Skeletal muscle tissue (tissue), 4 donors: ENCODE data around the gene RWDD1. TPM values are rescaled to one million over a fixed set of nuclear protein-coding genes. Genes with fewer than 3 reads are reported as not detected.

Source experiments
- H3K27ac ChIP-seq: one replicate; pipeline ENCODE4 v1.7.0; 2013; ENCODE audit warnings: mild to moderate bottlenecking, low read depth, low read length, inconsistent platforms
- H3K27me3 ChIP-seq, 3 donors: one replicate each; pipeline ENCODE4 v1.7.0; 2013; ENCODE audit warnings: low read length in 3 of 3; ENCODE audit not compliant: control insufficient read depth in 3 of 3, insufficient read depth in 3 of 3
- H3K36me3 ChIP-seq, 3 donors: one replicate each; pipeline ENCODE4 v1.7.0; 2013; ENCODE audit warnings: low read length in 3 of 3; ENCODE audit not compliant: control insufficient read depth in 3 of 3, insufficient read depth in 3 of 3
- H3K4me1 ChIP-seq, 3 donors: one replicate each; pipeline ENCODE4 v1.7.0; 2013; ENCODE audit warnings: low read length in 3 of 3, mild to moderate bottlenecking in 3 of 3; ENCODE audit not compliant: control insufficient read depth in 3 of 3, insufficient read depth in 3 of 3
- H3K4me3 ChIP-seq, 3 donors: one replicate each; pipeline ENCODE4 v1.7.0; 2013; ENCODE audit warnings: low read length in 3 of 3
- H3K9ac ChIP-seq, 3 donors: one replicate each; pipeline ENCODE4 v1.7.0; 2013; ENCODE audit warnings: low read length in 3 of 3, mild to moderate bottlenecking in 3 of 3, moderate library complexity in 2 of 3, low read depth in 1 of 3
- H3K9me3 ChIP-seq, 3 donors: one replicate each; pipeline ENCODE4 v1.7.0; 2013; ENCODE audit warnings: low read length in 3 of 3; ENCODE audit not compliant: control insufficient read depth in 3 of 3
- total RNA-seq: library from RNA; depleted of rRNA; stranded (reverse); fragments of >200 nt; gene quantifications from one replicate; pipeline ENCODE4 v1.2.3, GENCODE V29; 2014
- donor health status: Osteomylitis.

RWDD1 gene
- total RNA-seq, 1 donor from 2014 or later, result 8.9 TPM

- Histone ChIP-seq H3K27me3 (no peaks in the 10 kb centered on the region), H3K9ac (no peak overlapping the region), H3K27ac (no peak overlapping the region), H3K36me3 (no peaks in the 10 kb centered on the region), H3K4me1 (no peaks in the 10 kb centered on the region), H3K4me3 (no peak overlapping the region), H3K9me3 (no peaks in the 10 kb centered on the region)
Observed at GRCh38 chr6:116535109-116535508, 36.2 kb upstream of the RWDD1 start.

- Histone ChIP-seq H3K4me3 (no peak overlapping the region), H3K9me3 (no peaks in the 10 kb centered on the region), H3K9ac (no peak overlapping the region), H3K4me1 (no peaks in the 10 kb centered on the region), H3K36me3 (no peaks in the 10 kb centered on the region), H3K27me3 (no peaks in the 10 kb centered on the region), H3K27ac (no peak overlapping the region)
Observed at GRCh38 chr6:116536216-116536621, 35.1 kb upstream of the RWDD1 start.

DNA sequence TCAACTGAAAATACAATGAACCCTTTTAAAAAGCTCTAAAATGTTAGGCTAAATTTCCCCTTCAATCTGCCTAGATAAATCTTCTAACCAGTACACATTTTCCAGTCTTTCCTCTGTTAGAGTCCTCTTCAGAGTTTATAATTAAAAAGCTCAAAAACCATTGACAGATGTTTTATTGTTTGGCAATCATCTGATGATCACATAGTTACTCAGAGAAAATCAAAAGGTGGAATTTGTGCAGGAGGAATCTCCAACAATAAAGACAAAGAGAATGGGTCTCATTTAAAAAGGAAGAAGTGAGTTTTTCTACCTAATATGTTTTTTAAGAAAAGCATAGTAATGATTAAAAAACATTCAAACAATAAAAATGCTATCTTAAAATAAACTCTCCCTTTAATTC lies 28.9 kb upstream of the RWDD1 start:
- Histone ChIP-seq H3K27me3 (no peaks in the 10 kb centered on the region), H3K9me3 (no peaks in the 10 kb centered on the region), H3K4me1 (no peaks in the 10 kb centered on the region), H3K4me3 (no peak overlapping the region), H3K36me3 (no peaks in the 10 kb centered on the region), H3K27ac (no peak overlapping the region), H3K9ac (no peak overlapping the region)

- no peak overlapping the region for H3K9ac ChIP-seq
- no peaks in the 10 kb centered on the region for H3K4me1 ChIP-seq
- no peak overlapping the region for H3K27ac ChIP-seq
- no peaks in the 10 kb centered on the region for H3K36me3 ChIP-seq
- H3K9me3 ChIP-seq, result no peaks in the 10 kb centered on the region
- H3K4me3 ChIP-seq, result no peak overlapping the region
- no peaks in the 10 kb centered on the region for H3K27me3 ChIP-seq
Observed at GRCh38 chr6:116543149-116543548, 28.2 kb upstream of the RWDD1 start.

DNA sequence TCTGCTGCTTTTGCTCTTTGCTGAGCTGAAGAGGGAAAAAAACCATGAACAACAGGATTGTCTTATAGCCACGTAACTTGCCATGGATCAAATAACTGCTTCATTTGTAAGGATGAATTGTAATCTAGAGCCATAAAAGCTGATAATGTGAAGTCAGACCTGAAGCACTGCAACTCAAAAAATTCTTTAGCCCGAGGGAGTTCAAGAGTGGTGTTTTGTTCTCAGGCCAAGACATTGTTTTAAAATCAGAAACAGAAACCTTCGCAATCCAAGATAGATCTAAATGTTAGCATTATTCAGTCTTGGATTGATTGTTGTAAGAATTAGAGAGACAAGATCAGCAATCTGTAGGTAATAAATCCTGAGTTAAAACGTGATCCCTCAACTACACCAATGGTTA lies 25.7 kb upstream of the RWDD1 start, which contains the start of gene TRAPPC3L:
TSS of gene TRAPPC3L (minus strand) at position 34 of the 400 bp plus-strand sequence. CDS start 170 bp downstream, outside the sequence.
- no peaks in the 10 kb centered on the region for H3K4me1 ChIP-seq
- H3K4me3 ChIP-seq, result no peak within 1 kb of the TSS
- no peaks in the 10 kb centered on the region for H3K27me3 ChIP-seq
- H3K9me3 ChIP-seq, result no peaks in the 10 kb centered on the region
- H3K9ac ChIP-seq, result no peak within 1 kb of the TSS
- H3K27ac ChIP-seq, result no peak within 1 kb of the TSS
- no peaks in the 10 kb centered on the region for H3K36me3 ChIP-seq

DNA sequence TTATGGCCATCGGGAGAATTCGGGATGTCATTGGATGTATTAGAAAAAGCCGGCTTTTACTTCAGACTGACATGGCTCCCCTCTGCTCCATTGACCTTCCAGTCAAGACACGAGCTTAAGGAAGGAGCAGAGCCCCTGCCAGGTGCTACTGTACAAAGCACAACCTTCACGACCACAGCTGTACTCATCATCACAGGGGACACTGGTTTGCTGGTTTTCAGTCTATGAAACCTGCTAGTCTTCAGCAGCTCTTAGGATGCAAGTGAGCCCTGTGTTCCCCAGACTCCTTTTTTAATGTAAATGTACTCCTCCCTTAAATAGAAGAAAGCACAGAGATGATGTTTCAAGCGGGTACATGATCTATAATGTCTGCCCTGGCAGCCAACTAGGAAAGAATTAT lies 23.9 kb upstream of the RWDD1 start:
- no peaks in the 10 kb centered on the region for H3K4me1 ChIP-seq
- H3K27ac ChIP-seq, result no peak overlapping the region
- no peaks in the 10 kb centered on the region for H3K27me3 ChIP-seq
- H3K4me3 ChIP-seq, result no peak overlapping the region
- no peaks in the 10 kb centered on the region for H3K36me3 ChIP-seq
- no peak overlapping the region for H3K9ac ChIP-seq
- no peaks in the 10 kb centered on the region for H3K9me3 ChIP-seq

- H3K36me3 ChIP-seq, result no peaks in the 10 kb centered on the region
- no peak overlapping the region for H3K9ac ChIP-seq
- H3K27me3 ChIP-seq, result no peaks in the 10 kb centered on the region
- H3K9me3 ChIP-seq, result no peaks in the 10 kb centered on the region
- H3K4me3 ChIP-seq, result no peak overlapping the region
- no peaks in the 10 kb centered on the region for H3K4me1 ChIP-seq
- no peak overlapping the region for H3K27ac ChIP-seq
Observed at GRCh38 chr6:116550796-116551195, 20.5 kb upstream of the RWDD1 start.

DNA sequence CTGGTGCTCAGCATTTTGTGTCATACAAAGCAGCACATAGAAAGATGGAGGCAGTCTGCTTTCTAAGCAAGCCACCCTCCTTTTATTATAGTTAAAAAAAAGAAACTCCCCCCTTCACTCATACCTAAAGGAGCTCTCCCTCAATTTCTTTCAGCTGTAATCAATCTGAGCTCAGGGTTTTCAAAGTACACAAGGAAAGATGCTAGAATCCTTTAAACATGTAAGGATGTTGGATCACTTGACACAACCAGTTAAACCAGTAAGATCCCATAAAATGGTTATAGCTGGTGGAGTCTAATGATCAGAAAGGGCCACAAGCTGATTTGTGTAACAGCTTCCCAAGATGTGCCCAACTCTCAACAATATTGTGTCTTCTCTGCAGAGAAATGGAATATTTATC lies 17.9 kb upstream of the RWDD1 start, which contains the start of gene CALHM4:
TSS of gene CALHM4 (plus strand) at position 301 of the 400 bp plus-strand sequence. CDS start at position 344, 43 bp downstream.
- H3K9ac ChIP-seq, result no peak within 1 kb of the TSS
- no peak within 1 kb of the TSS for H3K4me3 ChIP-seq
- H3K4me1 ChIP-seq, result peaks cover 0 to 3% (median 0%) of the 10 kb centered on the region in 3 donors
- no peaks in the 10 kb centered on the region for H3K27me3 ChIP-seq
- H3K9me3 ChIP-seq, result no peaks in the 10 kb centered on the region
- no peaks in the 10 kb centered on the region for H3K36me3 ChIP-seq
- no peak within 1 kb of the TSS for H3K27ac ChIP-seq

GRCh38 chr6:116556065-116556464 lies 15.2 kb upstream of the RWDD1 start:
- H3K9ac ChIP-seq, result no peak overlapping the region
- H3K9me3 ChIP-seq, result no peaks in the 10 kb centered on the region
- no peaks in the 10 kb centered on the region for H3K36me3 ChIP-seq
- no peak overlapping the region for H3K27ac ChIP-seq
- H3K4me3 ChIP-seq, result no peak overlapping the region
- H3K27me3 ChIP-seq, result no peaks in the 10 kb centered on the region
- H3K4me1 ChIP-seq, result peaks cover 0 to 3% (median 0%) of the 10 kb centered on the region in 3 donors

GRCh38 chr6:116556814-116557415 lies 14.4 kb upstream of the RWDD1 start:
- no peak overlapping the region for H3K27ac ChIP-seq
- H3K9ac ChIP-seq, result no peak overlapping the region

More at GRCh38 chr6:116556814-116557415, 14.4 kb upstream of the RWDD1 start:
- H3K9me3 ChIP-seq, result no peaks in the 10 kb centered on the region
- H3K4me1 ChIP-seq, result peaks cover 0 to 3% (median 0%) of the 10 kb centered on the region in 3 donors
- no peaks in the 10 kb centered on the region for H3K36me3 ChIP-seq
- H3K4me3 ChIP-seq, result no peak overlapping the region
- H3K27me3 ChIP-seq, result no peaks in the 10 kb centered on the region
